ENCODE results near the gene RADIL.
"Not testable (repeated sequence)": the region's sequence is repeated elsewhere in the genome, so short reads cannot be mapped to it uniquely, and the experiment has no call there.

The RADIL gene

GRCh38 chr7:4815609-4816418 is 67.7 kb downstream of the RADIL start:
- DNase-seq (ENCODE audit: low read depth in 1 of 2, low spot score in 1 of 2), result no peak

- no peak for DNase-seq (ENCODE audit: low read depth in 1 of 2, low spot score in 1 of 2)
Observed at GRCh38 chr7:4815121-4815520, 68.4 kb downstream of the RADIL start.

GRCh38 chr7:4814433-4814832 is 69.1 kb downstream of the RADIL start:
- DNase-seq (ENCODE audit: low read depth in 1 of 2, low spot score in 1 of 2), result no peak

- DNase-seq (ENCODE audit: low read depth in 1 of 2, low spot score in 1 of 2), result no peak
Observed at GRCh38 chr7:4809666-4810065, 73.8 kb downstream of the RADIL start.

GRCh38 chr7:4809091-4809591 is 74.4 kb downstream of the RADIL start:
- no peak for DNase-seq (ENCODE audit: low read depth in 1 of 2, low spot score in 1 of 2)

- DNase-seq (ENCODE audit: low read depth in 1 of 2, low spot score in 1 of 2), result no peak
Observed at GRCh38 chr7:4808565-4808964, 75.0 kb downstream of the RADIL start.

GRCh38 chr7:4808026-4808425 is 75.5 kb downstream of the RADIL start:
- DNase-seq (ENCODE audit: low read depth in 1 of 2, low spot score in 1 of 2), result no peak

- no peak for DNase-seq (ENCODE audit: low read depth in 1 of 2, low spot score in 1 of 2)
Observed at GRCh38 chr7:4807598-4808016, 75.9 kb downstream of the RADIL start.

GRCh38 chr7:4806983-4807597 is 76.4 kb downstream of the RADIL start:
- no peak for DNase-seq (ENCODE audit: low read depth in 1 of 2, low spot score in 1 of 2)

- no peak for DNase-seq (ENCODE audit: low read depth in 1 of 2, low spot score in 1 of 2)
Observed at GRCh38 chr7:4805984-4806300, 77.6 kb downstream of the RADIL start.

- DNase-seq (ENCODE audit: low read depth in 1 of 2, low spot score in 1 of 2), result no peak
Observed at GRCh38 chr7:4805110-4805983, 78.2 kb downstream of the RADIL start.

- no peak for DNase-seq (ENCODE audit: low read depth in 1 of 2, low spot score in 1 of 2)
Observed at GRCh38 chr7:4803397-4804241, 79.9 kb downstream of the RADIL start.

GRCh38 chr7:4802577-4802976 is 80.9 kb downstream of the RADIL start:
- DNase-seq (ENCODE audit: low read depth in 1 of 2, low spot score in 1 of 2), result not testable (repeated sequence)

- no peak for DNase-seq (ENCODE audit: low read depth in 1 of 2, low spot score in 1 of 2)
Observed at GRCh38 chr7:4801839-4802231, 81.7 kb downstream of the RADIL start.

GRCh38 chr7:4800926-4801838 is 82.3 kb downstream of the RADIL start:
- DNase-seq (ENCODE audit: low read depth in 1 of 2, low spot score in 1 of 2), result no peak

GRCh38 chr7:4800487-4800886 is 83.0 kb downstream of the RADIL start:
- DNase-seq (ENCODE audit: low read depth in 1 of 2, low spot score in 1 of 2), result no peak

- DNase-seq (ENCODE audit: low read depth in 1 of 2, low spot score in 1 of 2), result no peak
Observed at GRCh38 chr7:4799508-4800268, 83.8 kb downstream of the RADIL start.

- no peak for DNase-seq (ENCODE audit: low read depth in 1 of 2, low spot score in 1 of 2)
Observed at GRCh38 chr7:4798706-4799235, 84.7 kb downstream of the RADIL start.
